Neural cell (in vitro differentiated cells): ENCODE data around the gene TMC1. TPM values are rescaled to one million over a fixed set of nuclear protein-coding genes. Genes with fewer than 3 reads are reported as not detected.

Experiments
- H2AFZ ChIP-seq: fragments of 200-600, 300-800 bp; sonication (generic), shearing (Covaris generic); 2 replicates; pipeline ENCODE4 v1.6.0; 2014; ENCODE audit warnings: low read depth, mild to moderate bottlenecking, antibody characterized with exemption, low read length, moderate library complexity
- H3F3A ChIP-seq: fragments of 200-600 bp; shearing (Covaris generic); 2 replicates; pipeline ENCODE4 v1.6.1; 2016; ENCODE audit warnings: mild to moderate bottlenecking, moderate library complexity, mixed read lengths, antibody characterized with exemption, low read length; ENCODE audit not compliant: insufficient read depth, poor library complexity, severe bottlenecking
- H3K27ac ChIP-seq: fragments of 200-600, 300-800 bp; sonication (generic), shearing (Covaris generic); 2 replicates; pipeline ENCODE4 v1.5.1; 2014; ENCODE audit warnings: mild to moderate bottlenecking, low read length, moderate library complexity
- H3K27me3 ChIP-seq: fragments of 300-800, 200-600 bp; sonication (generic), shearing (Covaris generic); 2 replicates; pipeline ENCODE4 v1.6.0; 2014; ENCODE audit warnings: mild to moderate bottlenecking, low read depth, low read length, moderate library complexity; ENCODE audit not compliant: insufficient read depth
- H3K36me3 ChIP-seq: fragments of 300-800, 200-600 bp; sonication (generic), shearing (Covaris generic); 2 replicates; pipeline ENCODE4 v1.5.1; 2014; ENCODE audit warnings: mild to moderate bottlenecking, antibody characterized with exemption, low read length, moderate library complexity; ENCODE audit not compliant: insufficient read depth
- H3K4me2 ChIP-seq: fragments of 300-800, 200-600 bp; sonication (generic), shearing (Covaris generic); 2 replicates; pipeline ENCODE4 v1.6.0; 2014; ENCODE audit warnings: mild to moderate bottlenecking, low read length
- H3K4me3 ChIP-seq: fragments of 300-800, 200-600 bp; sonication (generic), shearing (Covaris generic); 2 replicates; pipeline ENCODE4 v1.5.1; 2014; ENCODE audit warnings: mild to moderate bottlenecking, low read length, moderate library complexity
- H3K79me2 ChIP-seq: fragments of 200-600 bp; shearing (Covaris generic); replicated peaks from 2 replicates; pipeline ENCODE4 v1.6.0; 2014; ENCODE audit warnings: mild to moderate bottlenecking, low read length, moderate library complexity; ENCODE audit not compliant: insufficient read depth
- H3K9ac ChIP-seq: fragments of 300-800, 200-600 bp; sonication (generic), shearing (Covaris generic); 2 replicates; pipeline ENCODE4 v1.6.1; 2016; ENCODE audit warnings: mild to moderate bottlenecking, low read length, mixed read lengths
- H3K9me2 ChIP-seq: fragments of 200-600 bp; shearing (Covaris generic); 2 replicates; pipeline ENCODE4 v1.6.1; 2016; ENCODE audit warnings: mild to moderate bottlenecking, low read length, mixed read lengths; ENCODE audit not compliant: insufficient read depth
- H3K9me3 ChIP-seq: fragments of 200-600, 300-800 bp; sonication (generic), shearing (Covaris generic); 2 replicates; pipeline ENCODE4 v1.6.1; 2016; ENCODE audit warnings: mild to moderate bottlenecking, mixed run types, low read length, moderate library complexity, mixed read lengths
- H4K20me1 ChIP-seq: fragments of 200-600 bp; shearing (Covaris generic); 2 replicates; pipeline ENCODE4 v1.6.1; 2016; ENCODE audit warnings: mild to moderate bottlenecking, mixed run types; ENCODE audit not compliant: insufficient read depth
- EP300 ChIP-seq: fragments of 450-650 bp; conservative IDR thresholded peaks from 2 replicates; pipeline ENCODE4 v1.6.1; 2014; ENCODE audit warnings: antibody characterized with exemption, mild to moderate bottlenecking, moderate library complexity; ENCODE audit not compliant: poor library complexity, severe bottlenecking
- EZH2 ChIP-seq: fragments of 200-600, 300-800 bp; shearing (Covaris generic), sonication (generic); IDR thresholded peaks from 2 replicates; pipeline ENCODE4 v1.6.1; 2014; ENCODE audit warnings: antibody characterized with exemption, low read length, borderline replicate concordance, mild to moderate bottlenecking; ENCODE audit not compliant: insufficient read depth, poor library complexity, severe bottlenecking
- MXI1 ChIP-seq: fragments of 450-650 bp; conservative IDR thresholded peaks from 2 replicates; pipeline ENCODE4 v1.6.1; 2014; ENCODE audit warnings: antibody characterized with exemption, mild to moderate bottlenecking; ENCODE audit not compliant: poor library complexity, severe bottlenecking
- POLR2AphosphoS5 ChIP-seq: IDR thresholded peaks from 2 replicates; pipeline ENCODE4 v1.6.1; 2012
- RAD21 ChIP-seq: fragments of 450-650 bp; conservative IDR thresholded peaks from 2 replicates; pipeline ENCODE4 v1.6.1; 2014; ENCODE audit warnings: antibody characterized with exemption, mild to moderate bottlenecking, moderate library complexity
- SMC3 ChIP-seq: fragments of 450-650 bp; conservative IDR thresholded peaks from 2 replicates; pipeline ENCODE4 v1.6.1; 2014; ENCODE audit warnings: antibody characterized with exemption, mild to moderate bottlenecking, moderate library complexity; ENCODE audit not compliant: poor library complexity
- TAF1 ChIP-seq: IDR thresholded peaks from 2 replicates; pipeline ENCODE4 v1.6.1; 2012; ENCODE audit warnings: low read depth
- polyA plus RNA-seq: library from polyadenylated mRNA; depleted of rRNA; stranded (reverse); fragments of >200 nt; gene quantifications from 2 replicates; pipeline ENCODE4 v1.2.3, GENCODE V29; 2014
- TF ChIP-seq, protein P1 (sequence below): IDR thresholded peaks from 2 replicates; pipeline ENCODE4 v1.6.1; 2012; ENCODE audit warnings: borderline replicate concordance
- TF ChIP-seq, protein P2 (sequence below): fragments of 450-650 bp; IDR thresholded peaks from 2 replicates; pipeline ENCODE4 v1.5.1; 2014; ENCODE audit warnings: antibody characterized with exemption, mild to moderate bottlenecking, moderate library complexity; ENCODE audit not compliant: poor library complexity, severe bottlenecking

The TMC1 gene
- polyA plus RNA-seq, 1 donor from 2014 or later: not detected

DNA sequence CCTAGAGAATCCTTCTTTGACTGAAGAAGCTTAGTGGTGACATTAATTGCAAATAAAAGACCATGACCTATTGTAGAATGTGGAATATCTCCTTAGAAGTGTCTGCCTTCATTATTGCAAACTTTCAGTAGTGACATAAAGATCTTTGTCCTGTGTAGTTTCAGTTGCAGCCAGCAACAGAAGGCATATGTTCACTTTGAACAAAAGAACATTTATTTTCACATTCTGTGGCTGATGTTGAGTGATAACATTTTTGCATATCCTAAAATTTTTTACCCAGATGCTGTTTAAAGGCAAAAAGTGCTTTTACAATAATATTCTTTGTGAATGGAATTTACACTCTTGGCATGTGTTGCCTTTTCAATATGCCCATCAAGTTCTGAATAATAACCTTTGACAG is 165.9 kb downstream of the TMC1 start:
- TF ChIP-seq TAF1 (no peak), MXI1 (no peak), RAD21 (no peak), POLR2AphosphoS5 (no peak), EZH2 (no peak), EP300 (no peak), SMC3 (no peak)
- TF ChIP-seq, protein P1, sequence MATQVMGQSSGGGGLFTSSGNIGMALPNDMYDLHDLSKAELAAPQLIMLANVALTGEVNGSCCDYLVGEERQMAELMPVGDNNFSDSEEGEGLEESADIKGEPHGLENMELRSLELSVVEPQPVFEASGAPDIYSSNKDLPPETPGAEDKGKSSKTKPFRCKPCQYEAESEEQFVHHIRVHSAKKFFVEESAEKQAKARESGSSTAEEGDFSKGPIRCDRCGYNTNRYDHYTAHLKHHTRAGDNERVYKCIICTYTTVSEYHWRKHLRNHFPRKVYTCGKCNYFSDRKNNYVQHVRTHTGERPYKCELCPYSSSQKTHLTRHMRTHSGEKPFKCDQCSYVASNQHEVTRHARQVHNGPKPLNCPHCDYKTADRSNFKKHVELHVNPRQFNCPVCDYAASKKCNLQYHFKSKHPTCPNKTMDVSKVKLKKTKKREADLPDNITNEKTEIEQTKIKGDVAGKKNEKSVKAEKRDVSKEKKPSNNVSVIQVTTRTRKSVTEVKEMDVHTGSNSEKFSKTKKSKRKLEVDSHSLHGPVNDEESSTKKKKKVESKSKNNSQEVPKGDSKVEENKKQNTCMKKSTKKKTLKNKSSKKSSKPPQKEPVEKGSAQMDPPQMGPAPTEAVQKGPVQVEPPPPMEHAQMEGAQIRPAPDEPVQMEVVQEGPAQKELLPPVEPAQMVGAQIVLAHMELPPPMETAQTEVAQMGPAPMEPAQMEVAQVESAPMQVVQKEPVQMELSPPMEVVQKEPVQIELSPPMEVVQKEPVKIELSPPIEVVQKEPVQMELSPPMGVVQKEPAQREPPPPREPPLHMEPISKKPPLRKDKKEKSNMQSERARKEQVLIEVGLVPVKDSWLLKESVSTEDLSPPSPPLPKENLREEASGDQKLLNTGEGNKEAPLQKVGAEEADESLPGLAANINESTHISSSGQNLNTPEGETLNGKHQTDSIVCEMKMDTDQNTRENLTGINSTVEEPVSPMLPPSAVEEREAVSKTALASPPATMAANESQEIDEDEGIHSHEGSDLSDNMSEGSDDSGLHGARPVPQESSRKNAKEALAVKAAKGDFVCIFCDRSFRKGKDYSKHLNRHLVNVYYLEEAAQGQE: no peak
- TF ChIP-seq, protein P2, sequence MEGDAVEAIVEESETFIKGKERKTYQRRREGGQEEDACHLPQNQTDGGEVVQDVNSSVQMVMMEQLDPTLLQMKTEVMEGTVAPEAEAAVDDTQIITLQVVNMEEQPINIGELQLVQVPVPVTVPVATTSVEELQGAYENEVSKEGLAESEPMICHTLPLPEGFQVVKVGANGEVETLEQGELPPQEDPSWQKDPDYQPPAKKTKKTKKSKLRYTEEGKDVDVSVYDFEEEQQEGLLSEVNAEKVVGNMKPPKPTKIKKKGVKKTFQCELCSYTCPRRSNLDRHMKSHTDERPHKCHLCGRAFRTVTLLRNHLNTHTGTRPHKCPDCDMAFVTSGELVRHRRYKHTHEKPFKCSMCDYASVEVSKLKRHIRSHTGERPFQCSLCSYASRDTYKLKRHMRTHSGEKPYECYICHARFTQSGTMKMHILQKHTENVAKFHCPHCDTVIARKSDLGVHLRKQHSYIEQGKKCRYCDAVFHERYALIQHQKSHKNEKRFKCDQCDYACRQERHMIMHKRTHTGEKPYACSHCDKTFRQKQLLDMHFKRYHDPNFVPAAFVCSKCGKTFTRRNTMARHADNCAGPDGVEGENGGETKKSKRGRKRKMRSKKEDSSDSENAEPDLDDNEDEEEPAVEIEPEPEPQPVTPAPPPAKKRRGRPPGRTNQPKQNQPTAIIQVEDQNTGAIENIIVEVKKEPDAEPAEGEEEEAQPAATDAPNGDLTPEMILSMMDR: no peak
- Histone ChIP-seq H3K9me3 (no peaks in the 10 kb centered on the region), H3K9ac (no peak overlapping the region), H3K36me3 (no peaks in the 10 kb centered on the region), H2AFZ (no peak overlapping the region), H3K27me3 (no peaks in the 10 kb centered on the region), H3K4me2 (no peak overlapping the region), H3K27ac (no peak overlapping the region), H3K9me2 (no peaks in the 10 kb centered on the region), H3K79me2 (no peaks in the 10 kb centered on the region), H3K4me3 (no peak overlapping the region), H3F3A (no peaks in the 10 kb centered on the region), H4K20me1 (no peaks in the 10 kb centered on the region)

DNA sequence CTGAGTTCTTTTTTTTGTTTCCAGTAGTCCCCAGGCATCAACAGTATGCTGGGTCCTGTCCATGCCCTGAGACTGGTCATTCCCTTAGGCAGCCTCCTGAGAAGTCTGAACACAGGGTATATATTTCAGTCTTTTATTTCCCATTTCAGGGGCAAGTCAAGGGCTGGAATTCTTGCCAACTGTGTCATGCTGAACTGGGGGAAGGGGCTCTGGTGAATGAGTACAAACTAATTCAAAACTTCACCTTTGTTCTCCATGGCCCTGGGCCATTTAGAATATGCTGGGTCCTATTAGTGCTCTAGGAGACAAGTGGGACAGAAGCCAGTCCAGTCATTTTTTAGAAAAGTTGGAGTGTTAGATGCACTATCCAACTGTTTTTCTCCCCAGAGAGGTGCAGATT is 170.3 kb downstream of the TMC1 start:
- Histone ChIP-seq H3K27me3 (no peaks in the 10 kb centered on the region), H3F3A (no peaks in the 10 kb centered on the region), H3K36me3 (no peaks in the 10 kb centered on the region), H3K9me3 (no peaks in the 10 kb centered on the region), H4K20me1 (no peaks in the 10 kb centered on the region), H3K79me2 (no peaks in the 10 kb centered on the region), H2AFZ (no peak overlapping the region), H3K9me2 (no peaks in the 10 kb centered on the region), H3K4me2 (no peak overlapping the region), H3K9ac (no peak overlapping the region), H3K4me3 (no peak overlapping the region), H3K27ac (no peak overlapping the region)
- TF ChIP-seq EZH2 (no peak), EP300 (no peak), POLR2AphosphoS5 (no peak)

DNA sequence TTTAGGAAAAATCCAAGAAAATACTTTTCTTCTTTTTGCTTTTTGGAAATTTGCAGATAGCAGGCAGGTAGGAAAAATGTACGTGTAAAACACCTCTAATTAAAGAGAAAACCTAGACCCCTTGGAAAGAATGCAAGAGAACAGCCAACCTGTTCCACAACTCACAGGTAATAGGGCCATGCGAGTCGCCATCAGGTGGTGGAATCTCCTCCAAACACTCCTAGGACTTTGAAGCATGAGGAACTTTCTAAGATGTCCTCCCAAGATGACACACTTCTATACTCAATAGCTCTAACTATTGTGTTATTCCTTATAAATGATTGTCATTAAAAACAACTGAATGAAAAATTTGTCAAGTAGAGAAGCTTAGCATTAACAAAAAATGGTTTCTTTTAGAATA is 174.0 kb downstream of the TMC1 start:
- no peak overlapping the region for H2AFZ ChIP-seq
- H3K4me3 ChIP-seq: no peak overlapping the region
- no peak for TF ChIP-seq EP300
- TF ChIP-seq TAF1: no peak
- no peak for TF ChIP-seq MXI1
- no peak for TF ChIP-seq RAD21
- TF ChIP-seq SMC3: no peak
- TF ChIP-seq POLR2AphosphoS5: no peak
- TF ChIP-seq EZH2: no peak
- TF ChIP-seq, protein P2: no peak
- TF ChIP-seq, protein P1: no peak
- H3K36me3 ChIP-seq: no peaks in the 10 kb centered on the region
- H3K27ac ChIP-seq: no peak overlapping the region
- no peaks in the 10 kb centered on the region for H3K9me2 ChIP-seq
- H3K4me2 ChIP-seq: no peak overlapping the region
- no peaks in the 10 kb centered on the region for H3K27me3 ChIP-seq
- no peak overlapping the region for H3K9ac ChIP-seq
- no peaks in the 10 kb centered on the region for H4K20me1 ChIP-seq
- H3K9me3 ChIP-seq: no peaks in the 10 kb centered on the region
- H3K79me2 ChIP-seq: no peaks in the 10 kb centered on the region
- H3F3A ChIP-seq: no peaks in the 10 kb centered on the region
